ENCODE data around the gene CD47.

DNA sequence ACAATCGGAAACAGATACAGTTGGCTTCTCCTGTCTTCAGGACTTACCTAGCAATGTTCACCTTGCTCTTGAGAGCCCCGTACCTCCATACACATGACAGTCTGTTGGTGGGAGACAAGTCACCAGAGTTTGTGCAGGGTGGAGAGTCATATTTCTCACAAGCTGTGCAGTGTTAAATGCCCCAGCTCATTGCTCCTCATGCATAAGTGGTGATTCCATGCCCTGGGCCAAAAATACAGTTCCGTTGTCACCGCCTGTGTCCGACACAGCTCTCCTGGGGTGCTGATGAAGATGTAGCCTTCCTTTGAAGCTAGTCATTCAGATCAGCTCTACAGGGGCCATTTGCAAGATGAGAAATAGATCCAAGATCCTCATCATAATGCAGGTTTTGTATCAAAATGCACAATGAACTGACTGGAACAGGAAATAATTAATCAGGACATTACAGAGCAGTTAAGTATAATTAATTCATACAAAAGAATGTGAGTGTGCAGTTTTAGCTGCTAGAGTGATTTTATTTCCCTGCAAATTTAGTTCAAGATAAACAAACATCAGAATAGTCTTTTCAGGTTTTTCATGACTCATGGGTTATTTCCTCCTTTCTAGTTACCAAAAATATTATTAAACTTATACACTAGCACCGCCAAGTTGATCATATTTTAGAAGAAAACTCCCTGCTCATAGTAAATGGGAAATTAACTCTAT is 66.5 kb downstream of the CD47 start:
- TF ChIP-seq, protein P1, sequence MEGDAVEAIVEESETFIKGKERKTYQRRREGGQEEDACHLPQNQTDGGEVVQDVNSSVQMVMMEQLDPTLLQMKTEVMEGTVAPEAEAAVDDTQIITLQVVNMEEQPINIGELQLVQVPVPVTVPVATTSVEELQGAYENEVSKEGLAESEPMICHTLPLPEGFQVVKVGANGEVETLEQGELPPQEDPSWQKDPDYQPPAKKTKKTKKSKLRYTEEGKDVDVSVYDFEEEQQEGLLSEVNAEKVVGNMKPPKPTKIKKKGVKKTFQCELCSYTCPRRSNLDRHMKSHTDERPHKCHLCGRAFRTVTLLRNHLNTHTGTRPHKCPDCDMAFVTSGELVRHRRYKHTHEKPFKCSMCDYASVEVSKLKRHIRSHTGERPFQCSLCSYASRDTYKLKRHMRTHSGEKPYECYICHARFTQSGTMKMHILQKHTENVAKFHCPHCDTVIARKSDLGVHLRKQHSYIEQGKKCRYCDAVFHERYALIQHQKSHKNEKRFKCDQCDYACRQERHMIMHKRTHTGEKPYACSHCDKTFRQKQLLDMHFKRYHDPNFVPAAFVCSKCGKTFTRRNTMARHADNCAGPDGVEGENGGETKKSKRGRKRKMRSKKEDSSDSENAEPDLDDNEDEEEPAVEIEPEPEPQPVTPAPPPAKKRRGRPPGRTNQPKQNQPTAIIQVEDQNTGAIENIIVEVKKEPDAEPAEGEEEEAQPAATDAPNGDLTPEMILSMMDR (IDR thresholded peaks at IDR 0.05), result no peak
- no peak for TF ChIP-seq POLR2A (IDR thresholded peaks at IDR 0.05)
